Measurements from ENCODE around the gene GRK5.

- TF ChIP-seq CTCF (conservative IDR thresholded peaks at IDR 0.05; ENCODE audit: low read depth, low read length) (no peak), EZH2 (IDR thresholded peaks at IDR 0.05; ENCODE audit: borderline replicate concordance, low read depth, low read length, poor library complexity, severe bottlenecking) (no peak)
Measured at GRCh38 chr10:119447421-119447820, 240.1 kb downstream of the GRK5 start.
